A549 (cell line): ENCODE results near the gene PDYN. TPM values are rescaled to one million over a fixed set of nuclear protein-coding genes. Genes with fewer than 3 reads are reported as not detected.

Experiments
- ATAC-seq, 2 experiments: fragments of 200-7000 bp in 1 of 2; fragments of >200 bp in 1 of 2; cut with Nextera tagmentation in 1 of 2; cut with Tn5 transposase in 1 of 2; 3 replicates each; pipeline versions ENCODE4 v1.8.0 to v1.9.1; 2018 to 2020; ENCODE audit warnings: mild to moderate bottlenecking in 1 of 2, moderate library complexity in 1 of 2
- CTCF ChIA-PET: fragments of 300-600 bp; sonication (Branson Sonifier 250); formaldehyde crosslinking; extraction: SDS; loops from one replicate; lab custom pipeline; 2021; ENCODE audit warnings: antibody characterized with exemption, inconsistent platforms; lab: Yijun Ruan, JAX
- POLR2A ChIA-PET: fragments of 350-600 bp; formaldehyde crosslinking; extraction: SDS; loops from one replicate; lab custom pipeline; 2021; ENCODE audit warnings: antibody characterized with exemption, inconsistent platforms; lab: Yijun Ruan, JAX
- DNase-seq, 2 experiments: peaks; one replicate each; pipeline versions ENCODE4 v3.0.0 to v3.0.0-alpha.2; 2011 to 2016; ENCODE audit warnings: low read depth in 1 of 2, low spot score in 1 of 2
- FAIRE-seq: peaks from 2 replicates; lab custom pipeline; 2011; peaks lifted over from hg19 to GRCh38; lab: Jason Lieb, UNC
- H3K27ac ChIP-seq, 2 experiments: fragments of >200 bp; sonication (Bioruptor Twin); formaldehyde crosslinking; 3 replicates each; pipeline ENCODE4 v1.5.1; 2016 to 2017
- H3K4me1 ChIP-seq: fragments of >200 bp; sonication (Bioruptor Twin); formaldehyde crosslinking; 3 replicates; pipeline ENCODE4 v1.6.1; 2016
- H3K4me2 ChIP-seq: fragments of >200 bp; sonication (Bioruptor Twin); formaldehyde crosslinking; 3 replicates; pipeline ENCODE4 v1.6.1; 2016
- H3K4me3 ChIP-seq: fragments of >200 bp; sonication (Bioruptor Twin); formaldehyde crosslinking; 3 replicates; pipeline ENCODE4 v1.5.1; 2016
- H3K9me3 ChIP-seq: fragments of >200 bp; sonication (Bioruptor Twin); formaldehyde crosslinking; 3 replicates; pipeline ENCODE4 v1.6.1; 2016
- CBX8 ChIP-seq: fragments of 200-600 bp; sonication (generic); IDR thresholded peaks from 2 replicates; pipeline ENCODE4 v1.6.1; 2016
- CEBPB ChIP-seq, 2 experiments: fragments of >200 bp in 1 of 2; sonication (Bioruptor Twin) in 1 of 2; formaldehyde crosslinking in 1 of 2; IDR thresholded peaks; 2 replicates each; pipeline ENCODE4 v1.6.1; 2012 to 2016
- CHD2 ChIP-seq: fragments of 150-350 bp; IDR thresholded peaks from 2 replicates; pipeline ENCODE4 v1.6.1; 2014; ENCODE audit warnings: low read length; ENCODE audit not compliant: partially characterized antibody
- CHD4 ChIP-seq: fragments of 200-600 bp; sonication (generic); IDR thresholded peaks from 2 replicates; pipeline ENCODE4 v1.6.1; 2016; ENCODE audit warnings: antibody characterized with exemption, mild to moderate bottlenecking, borderline replicate concordance
- EHMT2 ChIP-seq: fragments of 200-600 bp; sonication (generic); IDR thresholded peaks from 2 replicates; pipeline ENCODE4 v1.6.1; 2016; ENCODE audit warnings: antibody characterized with exemption, low read depth, mild to moderate bottlenecking, moderate library complexity
- FOSB ChIP-seq: fragments of 250-450 bp; sonication (Bioruptor Pico); IDR thresholded peaks from 2 replicates; pipeline ENCODE4 v1.5.0; 2020; ENCODE audit warnings: mild to moderate bottlenecking, moderate library complexity
- FOSL2 ChIP-seq, 2 experiments: fragments of 450-650 bp in 1 of 2; fragments of >200 bp in 1 of 2; sonication (Bioruptor Twin) in 1 of 2; formaldehyde crosslinking; IDR thresholded peaks; 2 replicates each; pipeline versions ENCODE4 v1.5.0 to v1.6.1; 2016 to 2020; ENCODE audit warnings: mild to moderate bottlenecking in 1 of 2, moderate library complexity in 1 of 2
- HES2 ChIP-seq: fragments of >200 bp; sonication (Bioruptor Twin); formaldehyde crosslinking; IDR thresholded peaks from 2 replicates; pipeline ENCODE4 v1.6.1; 2016
- HEYL ChIP-seq: fragments of 250-450 bp; sonication (Bioruptor Pico); IDR thresholded peaks from 2 replicates; pipeline ENCODE4 v1.8.0; 2021; ENCODE audit warnings: mild to moderate bottlenecking, moderate library complexity
- HOXB5 ChIP-seq: fragments of 250-450 bp; sonication (Bioruptor Pico); IDR thresholded peaks from 2 replicates; pipeline ENCODE4 v1.5.0; 2020; ENCODE audit warnings: mild to moderate bottlenecking, moderate library complexity
- KDM5A ChIP-seq: fragments of 200-600 bp; sonication (generic); IDR thresholded peaks from 2 replicates; pipeline ENCODE4 v1.6.1; 2016; ENCODE audit warnings: antibody characterized with exemption, mild to moderate bottlenecking
- MAFK ChIP-seq: fragments of 450-650 bp; IDR thresholded peaks from 2 replicates; pipeline ENCODE4 v1.6.1; 2014; ENCODE audit not compliant: partially characterized antibody
- MAX ChIP-seq: IDR thresholded peaks from 2 replicates; pipeline ENCODE4 v1.6.1; 2012
- MYC ChIP-seq: IDR thresholded peaks from 2 replicates; pipeline ENCODE4 v1.6.1; 2012; ENCODE audit warnings: mild to moderate bottlenecking, inconsistent platforms, low read length, improper control_type of control experiment, borderline replicate concordance
- NPAS2 ChIP-seq: fragments of 250-450 bp; sonication (Bioruptor Pico); IDR thresholded peaks from 2 replicates; pipeline ENCODE4 v1.8.0; 2022; ENCODE audit warnings: mild to moderate bottlenecking, moderate library complexity, borderline replicate concordance
- RCOR1 ChIP-seq: fragments of 150-350 bp; IDR thresholded peaks from 2 replicates; pipeline ENCODE4 v1.6.1; 2014; ENCODE audit warnings: antibody characterized with exemption, low read length, low read depth
- ZNF302 ChIP-seq: fragments of 250-450 bp; sonication (Bioruptor Pico); IDR thresholded peaks from 2 replicates; pipeline ENCODE4 v1.9.0; 2021; ENCODE audit warnings: inconsistent platforms, mild to moderate bottlenecking, moderate library complexity
- WGBS: methylation state at CpG from one replicate; pipeline ENCODE4 v1.1.6; 2017; ENCODE audit errors: missing lambda C conversion rate; 5-methylcytosine and 5-hydroxymethylcytosine counted together
- polyA plus RNA-seq, 4 experiments: library from polyadenylated mRNA; depleted of rRNA in 3 of 4; stranded (reverse); fragments of >200 nt; fragmentation: RNase III in 1 of 4; extraction: RNeasy Plus Mini Kit Qiagen cat#74134 plus additional on column Dnase treatment in 1 of 4; gene quantifications; 2 replicates in 3 of 4; 3 replicates in 1 of 4; pipeline ENCODE4 v1.2.3, GENCODE V29; 2011 to 2017
- TF ChIP-seq, protein P1 (sequence below): fragments of >200 bp; sonication (Bioruptor Twin); formaldehyde crosslinking; IDR thresholded peaks from 3 replicates; pipeline ENCODE4 v1.6.1; 2016

Gene PDYN
- polyA plus RNA-seq, 2 of the 4 experiments (the other 2 are of a cell fraction), result not detected

DNA sequence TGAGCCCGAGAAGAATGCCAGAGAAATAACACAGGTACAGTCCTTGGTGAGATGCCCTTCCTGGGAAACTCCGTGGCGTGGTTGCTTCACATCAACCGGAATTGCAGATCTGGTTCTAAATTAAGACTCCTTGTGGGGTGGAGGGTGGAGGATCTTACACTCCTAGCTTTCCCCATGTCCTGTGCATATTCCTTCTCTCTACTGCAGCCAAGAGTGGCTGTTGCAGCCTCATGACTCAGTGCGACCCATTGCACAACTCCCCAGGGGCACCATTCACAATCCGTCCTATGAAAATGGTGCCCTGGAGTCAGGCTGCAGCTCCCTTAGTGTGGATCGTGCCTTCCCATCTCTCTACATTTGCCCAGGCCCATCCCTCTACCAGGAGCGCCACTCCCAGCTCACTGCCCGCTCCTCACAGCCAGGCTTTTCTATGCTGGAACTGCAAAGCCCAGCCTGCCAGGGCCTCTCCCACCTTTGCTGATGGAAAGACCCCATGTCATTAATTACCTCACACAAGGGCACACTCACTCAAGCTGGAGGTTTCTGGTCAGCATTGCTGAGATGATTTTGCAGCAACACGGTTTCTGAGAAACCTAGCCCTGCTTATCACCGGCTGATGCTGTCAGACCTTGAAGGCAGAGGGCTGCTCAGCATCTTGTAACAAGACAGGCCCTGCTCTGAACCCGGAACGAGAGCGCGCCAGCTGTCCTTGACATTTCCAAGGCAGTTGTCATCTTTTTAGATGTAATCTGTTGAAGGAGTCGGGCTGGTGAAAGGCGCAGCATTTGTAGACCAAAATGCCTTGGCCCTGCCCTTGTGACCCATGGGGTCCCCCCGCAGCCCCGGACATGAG lies 58.9 kb downstream of the PDYN start:
- H3K4me3 ChIP-seq, result no peak overlapping the region
- no peak for FAIRE-seq
- H3K9me3 ChIP-seq, result no peaks in the 10 kb centered on the region
- TF ChIP-seq, protein P1, sequence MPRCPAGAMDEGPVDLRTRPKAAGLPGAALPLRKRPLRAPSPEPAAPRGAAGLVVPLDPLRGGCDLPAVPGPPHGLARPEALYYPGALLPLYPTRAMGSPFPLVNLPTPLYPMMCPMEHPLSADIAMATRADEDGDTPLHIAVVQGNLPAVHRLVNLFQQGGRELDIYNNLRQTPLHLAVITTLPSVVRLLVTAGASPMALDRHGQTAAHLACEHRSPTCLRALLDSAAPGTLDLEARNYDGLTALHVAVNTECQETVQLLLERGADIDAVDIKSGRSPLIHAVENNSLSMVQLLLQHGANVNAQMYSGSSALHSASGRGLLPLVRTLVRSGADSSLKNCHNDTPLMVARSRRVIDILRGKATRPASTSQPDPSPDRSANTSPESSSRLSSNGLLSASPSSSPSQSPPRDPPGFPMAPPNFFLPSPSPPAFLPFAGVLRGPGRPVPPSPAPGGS, result no peak
- TF ChIP-seq MAX (no peak), FOSL2 (IDR thresholded peaks at IDR 0.05) (0 out of 2 replicates have a peak, but pooled peaks have one; percentile 18), FOSL2 (CRISPR knock-in tag; IDR thresholded peaks at IDR 0.05) (no peak), FOSB (CRISPR knock-in tag) (no peak), RCOR1 (no peak), HEYL (no peak), KDM5A (no peak), CEBPB (IDR thresholded peaks at IDR 0.05) (peak; percentile 77 to 78), CHD4 (no peak), HES2 (peak; percentile 23; the same call in 1 of the 2 replicates)
- H3K4me1 ChIP-seq, result peaks cover 12% of the 10 kb centered on the region
- CTCF ChIA-PET, result interaction anchor here (1.0 to 1.4 kb wide), 4 partner anchors 16 to 133 kb away, joined by 3 to 6 read pairs (median 4); no protein-coding TSS in a partner anchor
- H3K4me2 ChIP-seq, result peak overlapping the region; percentile 15
- POLR2A ChIA-PET, result no interaction called here
- no peak overlapping the region for H3K27ac ChIP-seq
- no peak for DNase-seq
- 84% methylated on average over 19 of the region's 19 CpGs for WGBS
- peak; percentile 49 to 63; a peak in 5 of 6 replicates for ATAC-seq

DNA sequence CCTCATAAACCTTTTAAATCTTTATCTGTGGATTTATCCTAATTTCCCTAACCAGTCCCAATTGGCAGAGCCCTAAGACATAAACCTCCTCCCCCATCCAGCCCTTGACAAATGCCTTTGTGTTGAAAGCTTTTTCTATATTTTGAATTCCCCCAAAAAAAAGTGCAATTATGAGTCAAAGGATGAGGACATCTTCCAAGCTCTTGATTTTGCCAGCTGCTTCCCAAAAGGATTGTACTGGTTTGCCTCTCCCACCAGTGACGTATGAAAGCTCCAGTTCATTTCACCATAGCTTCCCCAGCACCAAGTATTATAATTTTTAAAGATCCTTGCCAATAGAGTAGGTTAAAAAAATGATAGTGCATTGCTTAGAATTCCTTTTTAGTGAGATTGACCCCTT lies 59.7 kb downstream of the PDYN start:
- H3K4me3 ChIP-seq, result no peak overlapping the region
- FAIRE-seq (no peak), ATAC-seq (no peak), DNase-seq (no peak)
- peaks cover 12% of the 10 kb centered on the region for H3K4me1 ChIP-seq
- CTCF ChIA-PET, result interaction anchor here (1.2 to 1.4 kb wide), 3 partner anchors 17 to 132 kb away, joined by 3 to 6 read pairs (median 4); no protein-coding TSS in a partner anchor
- H3K27ac ChIP-seq, result no peak overlapping the region
- H3K4me2 ChIP-seq, result peak overlapping the region; percentile 15
- TF ChIP-seq MAX (no peak), ZNF302 (CRISPR knock-in tag) (no peak), MYC (no peak), CBX8 (no peak), MAFK (no peak), NPAS2 (CRISPR knock-in tag) (no peak), FOSB (CRISPR knock-in tag) (no peak), CHD2 (no peak)
- H3K9me3 ChIP-seq, result no peaks in the 10 kb centered on the region
- 94% methylated on average over 1 of the region's 1 CpG for WGBS
- POLR2A ChIA-PET, result no interaction called here

GRCh38 chr20:1933465-1933870 lies 60.4 kb downstream of the PDYN start:
- 91% methylated on average over 9 of the region's 9 CpGs for WGBS
- no peak for DNase-seq
- FAIRE-seq, result no peak
- Histone ChIP-seq H3K4me3 (no peak overlapping the region), H3K9me3 (no peaks in the 10 kb centered on the region), H3K27ac (no peak overlapping the region), H3K4me1 (peaks cover 12% of the 10 kb centered on the region), H3K4me2 (no peak overlapping the region)
- CTCF ChIA-PET, result no interaction called here
- POLR2A ChIA-PET, result no interaction called here
- no peak for TF ChIP-seq HOXB5 (CRISPR knock-in tag)
- TF ChIP-seq, protein P1, result no peak
- no peak for TF ChIP-seq EHMT2
- no peak for ATAC-seq
